ENCODE measurements around the gene PEX14. TPM values are rescaled to one million over a fixed set of nuclear protein-coding genes. Genes with fewer than 3 reads are reported as not detected.

PEX14 gene
- total and polyA plus RNA-seq, 8 donors = 17.3 to 22.9 (median 20.7) TPM

GRCh38 chr1:10637834-10638558, 163.2 kb downstream of the PEX14 start:
- Histone ChIP-seq H3K9me3 (no peaks in the 10 kb centered on the region), H3K4me3 (no peak overlapping the region), H3K27me3 (peaks cover 0 to 28% of the 10 kb centered on the region in 2 donors), H3K27ac (peak overlapping the region in 1 of 2 donors; percentile 45), H3K36me3 (peaks cover 0 to 45% of the 10 kb centered on the region in 2 donors), H3K4me1 (peaks cover 0 to 47% of the 10 kb centered on the region in 2 donors)
- intact Hi-C loops (cut with DNase I) = no loop called here
- no peak for TF ChIP-seq CTCF (IDR thresholded peaks at IDR 0.05)
- no peak for ATAC-seq
- no peak for DNase-seq

- no peak overlapping the region for H3K4me3 ChIP-seq
- H3K27ac ChIP-seq = no peak overlapping the region
- TF ChIP-seq CTCF (IDR thresholded peaks at IDR 0.05) = no peak
- peaks cover 0 to 50% of the 10 kb centered on the region in 2 donors for H3K36me3 ChIP-seq
- intact Hi-C loops (cut with DNase I) = no loop called here
- DNase-seq (no peak), ATAC-seq (no peak)
- H3K4me1 ChIP-seq = peaks cover 0 to 47% of the 10 kb centered on the region in 2 donors
- H3K27me3 ChIP-seq = peaks cover 0 to 28% of the 10 kb centered on the region in 2 donors
- H3K9me3 ChIP-seq = no peaks in the 10 kb centered on the region
Measured at GRCh38 chr1:10638559-10639005, 163.8 kb downstream of the PEX14 start.

GRCh38 chr1:10639011-10639774, 164.4 kb downstream of the PEX14 start:
- Histone ChIP-seq H3K36me3 (peaks cover 0 to 57% of the 10 kb centered on the region in 2 donors), H3K27ac (no peak overlapping the region), H3K9me3 (no peaks in the 10 kb centered on the region), H3K4me3 (no peak overlapping the region), H3K4me1 (peaks cover 0 to 44% of the 10 kb centered on the region in 2 donors), H3K27me3 (peaks cover 0 to 28% of the 10 kb centered on the region in 2 donors)
- intact Hi-C loops (cut with DNase I) = no loop called here
- DNase-seq (no peak), ATAC-seq (no peak)
- no peak for TF ChIP-seq CTCF (IDR thresholded peaks at IDR 0.05)

GRCh38 chr1:10639775-10640578, 165.2 kb downstream of the PEX14 start:
- ATAC-seq = no peak
- Histone ChIP-seq H3K27ac (peak overlapping the region in 1 of 2 donors; percentile 14), H3K4me1 (peaks cover 0 to 36% of the 10 kb centered on the region in 2 donors), H3K36me3 (peaks cover 0 to 64% of the 10 kb centered on the region in 2 donors), H3K9me3 (no peaks in the 10 kb centered on the region), H3K27me3 (peaks cover 0 to 28% of the 10 kb centered on the region in 2 donors), H3K4me3 (no peak overlapping the region)
- intact Hi-C loops (cut with DNase I) = no loop called here
- no peak for TF ChIP-seq CTCF (IDR thresholded peaks at IDR 0.05)
- no peak for DNase-seq
